Occipital lobe (tissue), 2 donors: ENCODE data around the gene MUC6. TPM values are rescaled to one million over a fixed set of nuclear protein-coding genes. Genes with fewer than 3 reads are reported as not detected.

ENCODE experiments used
- DNase-seq: peaks from one replicate; lab custom pipeline; 2025; lab: John Stamatoyannopoulos, UW
- total RNA-seq: library from RNA; depleted of rRNA; stranded (reverse); fragments of >200 nt; gene quantifications from one replicate; pipeline ENCODE4 v1.2.3, GENCODE V29; 2014

The MUC6 gene
- total RNA-seq, 1 donor from 2014 or later = not detected

DNA sequence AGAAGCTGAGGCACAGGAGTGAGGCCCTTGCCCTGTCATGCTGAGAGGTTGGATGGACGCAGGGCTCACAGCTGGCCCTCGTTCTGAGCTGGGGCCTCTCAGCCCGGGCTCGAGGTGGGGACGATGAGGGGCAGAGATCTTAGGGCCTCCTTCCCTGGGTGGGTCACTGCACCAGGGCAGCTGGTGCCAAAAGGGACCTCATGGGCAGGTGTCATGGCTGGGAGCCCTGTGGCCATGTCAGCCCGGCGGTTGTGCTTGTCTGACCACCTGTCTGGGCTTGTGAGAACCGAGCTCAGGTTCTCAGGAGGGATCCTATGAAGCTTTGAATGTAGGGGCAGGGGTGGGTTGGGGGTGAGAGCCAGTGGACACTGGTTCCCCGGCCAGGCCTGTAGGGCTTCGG, 1.8 kb upstream of the MUC6 start:
- DNase-seq = no peak

DNA sequence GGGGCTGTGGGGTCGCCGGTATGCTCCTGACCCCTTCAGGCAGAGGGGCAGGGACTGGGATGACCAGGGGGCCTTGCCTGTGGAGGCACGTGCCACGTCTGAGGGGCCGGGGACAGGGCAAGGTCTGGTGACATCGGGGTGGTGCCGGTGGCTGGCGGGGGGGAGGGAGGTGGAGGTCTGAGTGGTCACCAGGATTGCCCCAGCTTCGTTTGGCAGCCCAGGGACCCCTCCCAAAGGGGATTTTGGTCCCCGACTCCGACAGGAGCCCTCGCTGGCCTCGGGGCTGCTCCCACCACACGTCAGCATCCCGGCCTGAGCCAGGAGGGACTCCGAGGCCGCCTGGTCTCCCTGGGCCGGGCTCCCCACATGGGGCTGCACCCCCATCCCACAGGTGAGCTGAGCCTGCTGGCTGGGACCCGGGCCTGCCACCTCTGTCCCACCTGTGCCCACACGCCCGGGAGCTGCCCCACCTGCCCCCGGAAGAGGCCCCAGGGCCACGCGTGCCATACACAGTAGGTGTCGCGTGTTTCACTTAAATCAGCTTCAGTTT, 1.1 kb upstream of the MUC6 start:
- no peak for DNase-seq

DNA sequence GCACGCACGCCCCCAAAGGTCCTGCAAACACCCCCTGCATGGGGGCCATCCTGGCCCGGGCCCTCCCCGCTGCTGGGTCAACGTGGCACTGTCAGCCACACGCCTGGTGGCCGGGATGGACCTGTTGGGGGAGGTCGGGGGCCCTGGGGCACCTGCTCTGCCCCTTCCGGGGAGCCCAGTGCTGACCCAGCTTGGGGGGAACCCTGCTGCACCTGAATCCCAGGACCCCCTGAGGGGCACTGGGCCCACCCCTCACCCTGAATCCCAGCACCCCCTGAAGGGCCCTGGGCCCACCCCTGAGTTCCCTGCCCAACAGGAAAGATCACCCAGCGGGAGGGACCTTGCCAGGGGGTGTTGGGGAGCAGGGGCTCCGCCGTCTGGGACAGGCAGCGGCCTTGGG, 413 bp upstream of the MUC6 start:
- DNase-seq = no peak

DNA sequence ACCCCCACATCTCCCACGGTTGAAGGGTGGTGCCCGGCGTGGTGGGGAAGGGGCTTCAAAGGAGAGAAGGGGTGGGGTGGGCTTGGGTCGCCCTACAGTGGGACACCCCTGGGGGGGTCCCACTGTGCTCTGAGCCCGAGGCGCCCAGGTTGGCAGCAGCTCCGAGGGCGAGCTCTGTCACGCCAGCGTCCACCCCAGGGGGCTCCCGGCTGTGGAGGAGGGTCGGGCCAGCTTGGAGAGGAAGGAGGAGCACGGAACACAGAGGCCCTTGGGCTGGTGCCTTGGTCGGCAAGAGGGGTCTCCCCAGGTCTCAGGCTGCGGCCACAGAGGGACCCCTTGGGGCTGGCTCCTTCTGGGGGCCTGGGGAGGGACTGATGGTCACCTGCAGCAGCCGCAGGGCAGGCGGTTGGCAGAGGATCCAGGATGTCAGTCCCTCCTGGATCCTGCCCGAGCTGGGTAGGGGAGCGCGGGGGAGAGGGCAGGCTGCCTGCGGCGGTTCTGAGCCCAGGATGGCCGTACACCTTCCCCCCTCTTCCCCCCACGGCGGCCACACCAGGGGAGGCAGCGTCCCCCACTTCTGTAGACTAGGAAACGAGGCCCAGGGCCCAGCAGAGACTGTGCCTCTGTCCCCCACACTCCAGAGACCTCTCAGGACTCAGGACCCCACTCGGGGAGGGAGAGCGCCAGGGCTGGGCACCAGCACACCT, 788 bp downstream of the MUC6 start:
- DNase-seq = no peak

DNA sequence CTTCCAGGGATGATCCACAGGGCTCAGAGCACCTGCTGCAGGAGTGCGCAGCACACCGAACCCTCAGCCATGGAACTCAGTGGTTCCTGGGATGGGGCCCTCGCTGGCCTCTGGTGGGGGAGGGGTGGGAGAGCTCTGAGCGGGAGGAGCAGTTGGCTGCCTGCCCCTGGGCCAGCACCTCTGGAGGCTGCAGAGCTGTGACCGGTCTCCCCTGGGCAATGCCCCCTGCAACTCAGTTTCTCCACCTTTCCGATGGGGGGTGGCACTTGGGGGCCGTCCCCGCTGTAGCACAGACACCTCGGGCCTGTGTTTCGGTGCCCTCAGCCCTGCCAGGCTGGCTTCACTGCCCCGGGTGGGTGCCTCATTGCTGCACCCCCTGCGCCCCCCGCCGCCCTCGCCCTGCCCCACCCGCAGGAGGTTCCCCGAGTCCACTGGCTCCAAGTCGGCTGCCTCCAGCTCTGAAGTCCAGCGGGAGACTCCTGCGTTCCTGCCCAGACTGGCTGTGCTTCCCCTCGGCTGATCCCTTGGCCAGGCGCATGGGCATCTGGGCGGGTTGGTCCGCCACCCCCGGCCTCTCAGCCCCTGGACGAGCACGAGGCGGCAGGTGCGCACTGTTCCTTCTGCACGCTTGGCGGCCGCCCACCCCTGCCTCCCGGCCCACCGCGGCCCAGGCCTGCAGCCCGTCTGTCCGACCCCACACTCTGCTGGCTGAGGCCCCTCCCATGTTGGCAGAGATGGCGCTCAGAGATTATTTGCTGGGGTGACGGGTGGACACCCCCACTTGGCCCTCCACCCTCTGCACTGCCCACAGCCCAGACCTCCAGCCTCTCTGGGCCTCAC, 1.8 kb downstream of the MUC6 start:
- no peak for DNase-seq

DNA sequence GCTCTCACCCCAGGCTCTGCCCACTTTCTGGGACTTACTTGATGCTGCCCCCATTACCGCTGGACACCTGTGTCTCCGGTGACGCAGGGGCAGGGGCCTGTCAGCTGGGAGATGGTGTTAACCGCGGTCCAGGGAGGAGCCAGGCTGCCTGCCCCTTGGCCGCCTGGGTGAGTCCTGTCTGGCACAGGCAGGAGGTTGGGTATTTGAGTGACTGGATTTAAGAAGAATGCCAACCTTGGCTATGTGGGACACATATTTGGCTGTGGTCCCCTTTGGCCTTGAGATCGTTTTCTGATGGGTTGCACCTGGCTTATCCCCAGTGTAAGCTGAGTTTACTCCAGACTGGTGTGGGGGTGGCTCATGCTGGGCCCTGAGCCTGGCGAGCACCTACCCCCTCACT, 2.5 kb downstream of the MUC6 start:
- no peak for DNase-seq

DNA sequence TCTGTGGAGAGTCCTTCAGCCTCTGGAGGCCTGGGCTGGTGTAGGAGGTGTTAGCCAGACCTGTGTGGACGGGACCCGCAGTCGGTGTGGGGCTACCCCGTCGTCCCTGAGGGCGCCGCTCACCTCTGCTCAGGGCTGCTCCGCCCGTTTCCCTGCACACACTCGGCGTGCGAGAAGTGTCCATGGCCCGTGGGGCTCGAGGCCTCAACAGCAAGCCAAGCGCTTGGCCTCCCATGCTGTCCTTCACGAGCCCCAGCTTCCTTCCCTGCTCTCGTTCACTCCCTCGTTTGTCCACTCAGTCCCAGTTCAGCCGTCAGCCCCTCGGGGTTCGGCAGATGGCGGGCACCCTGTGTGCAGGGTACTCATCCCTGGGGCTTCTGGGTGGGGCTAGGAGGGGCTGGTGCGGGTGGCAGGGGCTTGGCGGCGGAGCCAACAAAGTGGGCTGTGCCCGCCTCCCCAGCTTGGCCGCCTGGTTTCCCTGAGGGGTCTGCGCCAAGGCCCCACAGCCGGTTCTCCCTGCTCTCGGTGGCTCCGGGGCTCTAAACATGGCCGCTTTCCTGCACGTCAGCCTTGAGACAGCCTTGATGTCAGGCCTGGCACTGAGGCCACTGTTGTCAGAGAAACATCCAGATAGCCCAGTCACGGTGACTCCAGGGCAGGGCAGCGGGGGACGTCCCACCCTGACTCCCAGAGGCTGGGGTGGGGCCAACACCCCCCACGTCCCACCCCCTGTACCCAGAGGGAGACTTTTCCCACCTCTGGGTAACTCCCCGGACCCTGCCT, 3.3 kb downstream of the MUC6 start:
- no peak for DNase-seq

DNA sequence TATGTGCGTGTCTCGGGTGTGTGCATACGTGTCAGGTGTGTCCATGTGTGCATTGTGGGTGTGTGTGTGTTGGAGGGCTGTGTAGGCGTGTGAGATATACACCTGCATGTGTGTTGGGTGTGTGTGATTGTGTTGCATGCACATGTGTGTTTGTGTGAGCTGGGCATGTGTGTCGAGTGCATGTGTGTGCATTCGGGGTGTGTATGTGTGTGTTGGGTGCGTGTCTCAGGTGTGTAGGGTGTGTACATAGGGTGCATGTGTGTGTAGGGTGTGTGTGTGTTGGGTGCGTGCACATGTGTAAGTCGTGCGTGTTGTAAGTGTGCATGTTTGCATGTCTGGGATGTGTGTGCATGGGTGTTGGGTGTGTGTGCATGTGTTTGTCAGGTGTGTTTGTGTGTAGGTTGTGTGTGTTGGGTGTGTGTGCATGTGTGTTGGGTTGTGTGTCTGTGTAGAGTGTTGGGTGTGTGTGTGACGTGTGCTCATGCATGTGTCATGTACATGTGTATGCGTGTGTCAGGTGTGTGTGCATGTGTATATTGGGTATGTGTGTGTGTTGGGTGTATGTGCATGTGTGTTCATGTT, 4.1 kb downstream of the MUC6 start:
- no peak for DNase-seq

DNA sequence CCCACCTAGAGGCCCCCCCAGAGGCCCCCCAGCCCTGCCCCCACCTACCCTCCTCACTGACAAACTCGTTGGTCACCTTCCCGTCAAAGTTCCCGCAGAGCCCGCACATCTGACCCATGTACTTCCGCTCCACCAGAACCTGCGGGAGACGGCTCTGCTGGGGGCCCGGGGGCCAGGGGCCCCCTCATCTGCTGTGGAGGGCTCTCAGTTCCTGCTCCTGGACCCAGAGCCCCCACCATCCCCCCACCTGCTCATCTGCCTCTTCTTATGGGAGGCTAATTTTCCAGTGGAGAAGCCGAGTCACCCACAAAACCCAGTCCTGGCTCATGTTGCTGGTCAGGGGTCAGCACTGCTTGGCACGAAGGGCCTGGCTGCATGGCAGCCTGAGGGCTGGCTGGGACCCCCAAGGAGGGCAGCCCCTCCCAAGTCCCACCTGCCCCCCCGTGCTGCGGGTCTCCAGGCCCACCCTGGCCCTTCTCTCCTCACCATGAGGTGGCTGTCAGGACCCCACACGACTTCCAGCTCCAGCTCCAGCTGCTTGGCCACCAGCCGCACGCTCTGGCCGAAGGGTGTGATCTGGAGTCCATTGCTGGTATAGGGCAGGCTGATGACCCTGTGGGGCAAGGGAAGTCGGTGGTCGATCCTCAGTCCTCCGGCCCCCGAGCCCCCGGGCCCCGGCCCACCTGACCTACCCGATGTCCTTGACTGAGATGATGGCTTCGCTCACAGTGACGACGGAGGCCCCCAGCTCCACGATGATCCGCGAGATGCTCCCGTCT, 5.2 kb downstream of the MUC6 start:
- DNase-seq = no peak

DNA sequence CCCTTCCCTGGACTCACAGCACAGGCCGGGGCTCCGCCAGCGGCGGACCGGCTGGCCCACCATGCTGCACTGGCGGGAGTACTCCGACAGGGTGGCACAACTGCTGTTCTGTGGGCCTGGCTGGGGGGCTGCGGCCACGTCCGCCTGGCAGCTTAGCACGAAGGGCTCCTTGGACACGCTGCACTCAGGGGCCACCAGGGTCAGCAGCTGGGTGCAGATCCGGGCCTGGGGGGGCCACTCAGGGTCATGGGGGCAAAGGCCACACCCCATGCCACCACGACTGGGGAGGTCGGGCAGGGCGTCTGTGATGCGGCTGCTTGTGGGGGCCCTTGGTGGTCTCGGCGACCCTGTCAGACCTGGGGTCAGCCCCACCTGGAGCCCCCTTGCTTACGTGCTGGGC, 6.0 kb downstream of the MUC6 start:
- no peak for DNase-seq

DNA sequence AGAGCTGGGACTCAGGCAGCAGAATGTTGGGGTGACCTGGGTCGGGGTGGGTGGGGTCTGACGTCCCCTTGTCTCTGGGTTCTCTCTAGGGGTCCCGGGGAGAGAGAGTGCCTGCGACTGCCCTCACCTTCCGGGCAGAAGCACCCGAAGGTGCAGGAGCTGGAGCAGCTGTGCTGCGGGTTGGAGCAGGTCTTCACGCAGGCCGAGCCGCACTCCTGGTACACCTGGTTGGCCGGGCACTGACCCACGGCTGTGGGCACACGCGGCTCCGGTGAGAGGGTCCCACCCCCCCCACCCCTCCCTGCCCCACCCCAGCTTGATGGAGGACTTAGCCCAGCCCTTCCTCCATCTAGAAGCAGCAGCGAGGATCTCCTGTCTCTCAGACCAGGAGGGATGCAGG, 6.4 kb downstream of the MUC6 start:
- DNase-seq = no peak

DNA sequence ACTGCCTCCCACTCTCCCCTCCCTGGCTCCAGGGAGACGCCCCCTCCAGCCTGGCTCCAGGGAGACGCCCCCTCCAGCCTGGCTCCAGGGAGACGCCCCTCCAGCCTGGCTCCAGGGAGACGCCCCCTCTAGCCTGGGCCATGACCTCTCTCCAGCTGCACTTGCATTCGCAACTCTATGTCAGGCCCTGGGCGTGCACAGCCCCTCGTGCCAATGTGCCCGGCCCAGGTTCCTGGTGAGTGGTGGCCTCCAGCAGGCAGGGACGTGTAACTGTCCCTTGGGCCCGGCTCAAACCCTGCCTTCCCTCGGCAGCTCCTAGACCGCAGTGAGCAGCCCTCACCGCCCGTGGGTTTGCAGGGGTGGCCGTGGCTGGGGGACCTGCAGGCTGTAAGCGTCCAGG, 6.9 kb downstream of the MUC6 start:
- no peak for DNase-seq

DNA sequence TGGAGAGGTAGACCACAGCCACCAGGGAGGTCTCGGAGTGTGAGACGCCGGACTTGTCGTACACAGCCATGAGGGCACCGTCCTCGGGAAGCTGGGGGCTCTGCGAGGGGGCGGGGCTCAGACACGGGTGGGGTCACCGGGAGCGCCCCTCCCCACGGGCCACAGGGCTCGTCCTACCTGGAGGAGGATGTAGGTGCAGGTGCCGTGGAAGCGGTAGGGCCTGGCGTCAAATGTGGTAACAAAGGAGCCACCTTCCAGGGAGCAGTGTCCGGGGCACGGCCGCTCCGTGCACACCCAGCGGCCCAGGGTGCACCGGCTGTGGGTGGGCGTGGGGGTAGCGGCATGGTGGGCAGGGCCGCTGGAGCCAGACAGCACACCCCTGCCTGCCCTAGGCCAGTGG, 7.5 kb downstream of the MUC6 start:
- no peak for DNase-seq

DNA sequence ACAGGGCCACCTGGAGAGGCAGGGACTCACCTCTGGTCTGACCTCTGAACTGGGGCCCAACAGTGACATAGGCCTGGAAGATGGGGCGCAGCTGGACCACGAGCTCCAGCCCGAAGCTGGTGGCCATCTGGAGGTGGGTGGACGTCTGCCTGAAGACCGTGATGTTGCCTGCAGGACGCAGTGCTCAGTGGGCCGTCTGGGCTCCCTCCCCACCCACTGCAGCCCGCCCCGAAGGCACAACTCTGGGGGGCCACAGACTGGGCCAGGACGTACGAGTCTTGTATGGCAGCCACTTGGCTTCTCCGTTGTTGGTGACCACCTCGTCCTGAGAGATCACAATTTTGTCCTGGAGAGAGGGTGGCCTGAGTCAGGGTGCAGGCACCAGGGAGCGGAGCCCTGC, 7.9 kb downstream of the MUC6 start:
- no peak for DNase-seq

DNA sequence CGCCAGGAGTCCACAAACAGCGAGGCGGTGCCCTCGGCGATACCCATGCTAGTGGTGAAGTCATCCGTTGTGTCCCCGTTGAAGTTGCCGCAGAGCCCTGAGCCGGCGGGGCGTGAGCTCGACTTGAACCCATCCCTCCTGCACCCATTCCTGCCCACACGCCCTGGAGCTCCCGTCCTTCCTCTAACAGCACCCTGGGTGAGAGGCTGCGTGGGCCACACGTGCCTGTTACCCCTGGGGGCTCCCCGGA, 8.3 kb downstream of the MUC6 start:
- no peak for DNase-seq

DNA sequence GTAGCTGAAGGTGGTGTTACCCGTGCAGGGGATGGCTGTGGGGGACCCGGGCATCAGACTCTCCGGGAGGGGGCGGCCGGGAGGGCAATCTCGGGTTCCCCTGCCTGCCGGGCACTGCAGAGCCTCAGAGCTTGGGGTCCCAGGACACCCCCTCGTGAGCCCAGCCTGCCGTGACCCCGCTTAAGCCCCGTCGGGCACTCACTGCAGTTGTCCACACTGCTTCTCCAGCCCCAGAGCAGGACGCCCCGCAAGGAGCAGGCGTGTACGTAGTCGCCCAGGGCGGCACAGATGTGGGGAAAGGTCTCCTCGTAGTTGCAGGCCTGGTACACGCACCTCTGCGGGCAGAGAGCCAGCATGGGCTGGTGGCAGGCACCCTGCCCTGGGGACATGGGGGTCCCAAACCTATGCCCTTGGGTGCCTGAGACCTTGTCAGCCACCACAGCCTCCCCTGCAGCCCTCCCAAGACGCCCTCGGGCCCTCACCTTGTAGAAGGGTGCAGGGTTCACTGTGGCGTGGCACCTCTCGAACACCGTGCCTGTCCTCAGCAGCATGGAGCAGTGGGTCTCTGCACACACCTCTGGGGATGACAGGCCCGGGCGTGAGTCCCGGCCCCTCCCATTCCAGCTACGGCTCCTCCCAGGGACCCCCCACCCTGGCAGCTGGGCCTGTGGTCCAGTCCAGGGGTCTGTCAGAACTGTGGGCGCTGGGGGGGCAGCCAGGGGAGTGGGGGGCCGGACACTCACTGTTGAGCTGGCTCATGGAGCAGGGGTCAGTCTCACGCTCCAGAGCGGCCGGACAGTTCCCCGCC, 8.8 kb downstream of the MUC6 start:
- DNase-seq = no peak

DNA sequence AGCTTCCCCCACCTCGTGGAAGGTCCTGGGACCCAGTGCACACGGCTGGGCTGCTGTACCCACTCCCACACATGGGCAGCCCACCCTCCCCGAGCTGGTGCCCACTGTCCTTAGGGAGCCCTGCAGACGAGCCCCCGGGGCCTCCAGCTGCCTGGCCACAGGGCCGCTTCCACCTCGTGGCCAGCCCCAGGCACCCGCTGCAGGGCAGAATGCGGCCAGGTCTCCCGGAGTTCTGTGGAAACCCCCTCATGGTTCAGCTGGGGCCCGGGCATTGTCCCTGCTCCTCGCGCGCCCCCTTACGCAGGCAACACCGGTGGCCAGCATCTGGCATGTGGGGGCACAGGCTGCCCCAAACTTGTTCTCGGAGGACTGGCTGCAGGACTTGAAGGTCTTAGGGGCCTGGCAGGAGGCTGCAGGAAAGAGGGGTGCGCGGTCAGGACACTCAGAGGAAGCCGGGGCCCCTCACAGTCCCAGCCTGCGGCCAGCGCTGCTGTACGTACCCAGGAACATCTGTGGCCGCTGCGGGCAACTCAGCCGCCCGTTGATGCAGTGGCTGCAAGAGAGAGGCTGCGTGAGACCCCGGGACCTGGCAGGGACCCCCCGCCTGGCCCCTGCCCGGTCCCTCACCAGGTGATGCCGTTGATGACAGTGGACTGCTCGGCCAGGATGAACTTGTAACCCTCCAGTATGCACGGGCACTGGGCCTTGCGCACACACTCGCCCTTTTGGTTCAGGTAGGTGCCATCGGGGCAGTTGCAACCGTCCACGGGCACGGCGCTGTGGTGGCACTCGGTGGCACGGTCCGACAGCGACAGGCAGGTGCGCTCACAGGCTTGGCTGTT, 9.7 kb downstream of the MUC6 start:
- DNase-seq = no peak

DNA sequence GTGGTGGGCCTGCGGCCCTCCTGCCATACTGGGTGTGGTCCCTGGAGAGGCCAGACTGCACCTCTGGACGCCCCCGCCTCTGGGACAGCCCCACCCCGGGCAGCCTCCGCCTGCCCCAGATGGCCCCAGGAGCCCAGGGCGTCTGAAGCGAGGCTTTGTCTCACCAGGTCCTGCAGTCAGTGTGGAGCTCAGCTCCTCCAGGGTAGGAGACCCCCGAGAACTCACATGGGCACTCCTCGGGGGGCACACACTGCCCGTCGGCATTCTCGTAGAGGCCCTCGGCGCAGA, 10.4 kb downstream of the MUC6 start:
- DNase-seq = no peak

DNA sequence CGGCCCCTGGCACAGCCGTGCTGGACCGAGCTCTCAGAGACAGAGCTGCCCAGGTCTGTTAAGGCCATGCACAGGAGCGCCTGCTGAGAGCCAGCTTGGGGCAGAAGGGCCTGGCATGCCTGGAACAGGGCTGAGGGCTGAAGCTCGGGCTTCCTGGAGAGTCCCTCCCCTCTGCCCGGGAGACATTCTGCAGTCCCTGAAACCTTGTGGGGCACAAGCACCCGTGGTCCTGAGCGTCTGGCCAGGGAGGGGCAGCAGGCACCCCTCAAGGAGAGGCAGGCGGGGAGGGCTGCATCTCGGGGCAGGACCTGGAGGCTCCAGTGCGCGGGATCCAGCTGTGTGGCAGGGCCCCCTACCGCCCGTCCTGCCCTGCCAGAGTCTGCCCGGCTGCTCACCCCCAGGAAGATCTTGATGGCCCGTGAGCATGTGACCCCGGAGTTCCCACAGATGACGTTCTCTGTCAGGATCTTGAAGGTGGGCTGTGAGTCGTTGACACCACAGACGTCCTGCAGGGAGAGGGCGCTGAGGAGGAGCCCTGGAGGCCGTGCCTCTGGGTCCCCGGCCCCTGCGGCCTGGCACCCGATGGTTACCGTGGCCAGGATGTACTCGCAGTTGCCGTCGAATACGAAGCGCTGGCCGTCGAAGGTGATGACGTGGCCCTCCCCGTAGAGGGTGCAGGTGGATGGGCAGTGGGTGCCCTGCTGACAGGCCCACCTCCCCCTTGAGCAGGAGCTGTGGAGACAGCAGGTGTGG, 10.9 kb downstream of the MUC6 start:
- DNase-seq = no peak
